ENCODE measurements around the gene ADAMTSL2.

DNA sequence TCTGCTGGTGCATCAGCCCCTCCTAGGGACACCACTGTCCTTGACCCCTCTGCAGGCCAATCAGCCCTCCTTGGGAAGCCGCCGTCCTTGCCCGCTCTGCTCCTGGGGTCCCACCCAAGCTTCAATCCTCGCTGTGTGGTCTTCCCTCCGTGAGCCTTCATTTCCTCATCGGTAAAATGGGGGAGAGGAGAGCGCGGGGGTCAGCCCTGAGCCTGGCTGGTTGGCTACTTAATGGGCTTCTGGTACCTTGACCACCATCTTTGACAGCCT is 42.9 kb upstream of the ADAMTSL2 start:
- TF ChIP-seq EZH2 (IDR thresholded peaks at IDR 0.05; ENCODE audit: low read length) = no peak
- TF ChIP-seq, protein P1, sequence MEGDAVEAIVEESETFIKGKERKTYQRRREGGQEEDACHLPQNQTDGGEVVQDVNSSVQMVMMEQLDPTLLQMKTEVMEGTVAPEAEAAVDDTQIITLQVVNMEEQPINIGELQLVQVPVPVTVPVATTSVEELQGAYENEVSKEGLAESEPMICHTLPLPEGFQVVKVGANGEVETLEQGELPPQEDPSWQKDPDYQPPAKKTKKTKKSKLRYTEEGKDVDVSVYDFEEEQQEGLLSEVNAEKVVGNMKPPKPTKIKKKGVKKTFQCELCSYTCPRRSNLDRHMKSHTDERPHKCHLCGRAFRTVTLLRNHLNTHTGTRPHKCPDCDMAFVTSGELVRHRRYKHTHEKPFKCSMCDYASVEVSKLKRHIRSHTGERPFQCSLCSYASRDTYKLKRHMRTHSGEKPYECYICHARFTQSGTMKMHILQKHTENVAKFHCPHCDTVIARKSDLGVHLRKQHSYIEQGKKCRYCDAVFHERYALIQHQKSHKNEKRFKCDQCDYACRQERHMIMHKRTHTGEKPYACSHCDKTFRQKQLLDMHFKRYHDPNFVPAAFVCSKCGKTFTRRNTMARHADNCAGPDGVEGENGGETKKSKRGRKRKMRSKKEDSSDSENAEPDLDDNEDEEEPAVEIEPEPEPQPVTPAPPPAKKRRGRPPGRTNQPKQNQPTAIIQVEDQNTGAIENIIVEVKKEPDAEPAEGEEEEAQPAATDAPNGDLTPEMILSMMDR (optimal IDR thresholded peaks at IDR 0.05 in 1 of 3, IDR thresholded peaks at IDR 0.05 in 1 of 3, conservative IDR thresholded peaks at IDR 0.05 in 1 of 3; ENCODE audit: extremely low read depth in 1 of 3, insufficient read depth in 2 of 3, low read length in 3 of 3) = no peak
